IPS DF 6.9 (cell line): Measurements from ENCODE around the gene TBC1D1.

ENCODE experiments used
- DNase-seq: peaks from one replicate; pipeline ENCODE4 v3.0.0-alpha.2; 2013; ENCODE audit warnings: low read depth, low spot score
- H3K27ac ChIP-seq: one replicate; pipeline ENCODE4 v1.5.1; 2013; ENCODE audit warnings: low read length, control low read depth
- H3K27me3 ChIP-seq: 2 replicates; pipeline ENCODE4 v1.6.1; 2013; ENCODE audit warnings: mild to moderate bottlenecking, low read length; ENCODE audit not compliant: control insufficient read depth, insufficient read depth
- H3K36me3 ChIP-seq: 2 replicates; pipeline ENCODE4 v1.6.1; 2013; ENCODE audit warnings: low read length; ENCODE audit not compliant: control insufficient read depth, insufficient read depth
- H3K4me1 ChIP-seq: 2 replicates; pipeline ENCODE4 v1.6.1; 2013; ENCODE audit warnings: low read length; ENCODE audit not compliant: control insufficient read depth, insufficient read depth
- H3K4me3 ChIP-seq: 2 replicates; pipeline ENCODE4 v1.5.1; 2013; ENCODE audit warnings: mild to moderate bottlenecking, low read length
- H3K9me3 ChIP-seq: 2 replicates; pipeline ENCODE4 v1.6.1; 2013; ENCODE audit warnings: low read length, inconsistent platforms; ENCODE audit not compliant: control insufficient read depth, insufficient read depth
- WGBS: extraction: QIAGEN DNeasy Blood & Tissue Kit; methylation state at CpG from one replicate; pipeline ENCODE4 v1.1.7; 2013; ENCODE audit warnings: mixed read lengths, missing lambda C conversion rate; ENCODE audit not compliant: insufficient read length, insufficient coverage; 5-methylcytosine and 5-hydroxymethylcytosine counted together

The TBC1D1 gene

DNA sequence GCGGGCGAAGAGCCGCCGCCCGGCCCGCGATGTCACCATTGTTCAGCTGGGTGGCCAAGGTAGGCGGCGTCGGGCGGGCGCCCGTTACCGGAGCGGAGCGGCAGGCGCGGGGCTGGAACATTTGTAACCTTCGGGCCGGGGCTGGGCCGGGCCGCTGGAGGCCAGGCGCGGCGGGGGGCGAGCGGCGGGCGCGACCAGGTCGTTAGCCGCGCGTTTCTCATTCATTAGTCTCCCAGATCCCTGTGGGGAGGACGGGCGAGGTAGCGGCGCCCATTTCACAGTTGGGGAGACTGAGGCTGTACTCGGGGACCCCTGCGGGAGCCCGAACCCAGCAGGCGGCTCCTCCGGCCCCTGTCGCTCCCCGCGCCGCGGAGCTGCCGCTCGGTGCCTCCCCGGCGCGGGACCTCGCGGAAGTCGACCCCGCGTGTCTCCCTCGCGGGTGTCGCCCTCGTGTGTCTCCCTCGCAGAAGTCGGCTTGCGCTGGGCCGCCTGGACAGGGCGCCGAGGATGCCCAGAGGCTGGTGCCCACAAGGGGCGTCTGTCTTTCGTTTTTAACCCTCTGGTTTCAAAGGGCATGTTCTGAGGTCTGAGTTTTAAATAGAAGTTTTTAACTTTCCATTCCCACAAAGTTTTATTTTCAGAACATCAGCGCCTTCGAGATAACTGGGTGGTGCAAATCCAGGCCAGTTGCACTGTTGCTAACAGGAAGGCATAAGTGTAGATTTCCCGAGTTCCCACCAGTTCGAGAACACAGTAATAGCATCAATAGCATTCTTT is 86.8 kb downstream of the TBC1D1 start:
- no peaks in the 10 kb centered on the region for H3K27me3 ChIP-seq
- DNase-seq = no peak
- H3K9me3 ChIP-seq = no peaks in the 10 kb centered on the region
- H3K36me3 ChIP-seq = no peaks in the 10 kb centered on the region
- H3K27ac ChIP-seq = no peak overlapping the region
- peaks cover 6% of the 10 kb centered on the region; the same call in 1 of the 2 replicates for H3K4me1 ChIP-seq
- no CpG with 5 or more reads among the region's 74 CpGs for WGBS
- H3K4me3 ChIP-seq = peak overlapping the region; percentile 59; the same call in 1 of the 2 replicates

DNA sequence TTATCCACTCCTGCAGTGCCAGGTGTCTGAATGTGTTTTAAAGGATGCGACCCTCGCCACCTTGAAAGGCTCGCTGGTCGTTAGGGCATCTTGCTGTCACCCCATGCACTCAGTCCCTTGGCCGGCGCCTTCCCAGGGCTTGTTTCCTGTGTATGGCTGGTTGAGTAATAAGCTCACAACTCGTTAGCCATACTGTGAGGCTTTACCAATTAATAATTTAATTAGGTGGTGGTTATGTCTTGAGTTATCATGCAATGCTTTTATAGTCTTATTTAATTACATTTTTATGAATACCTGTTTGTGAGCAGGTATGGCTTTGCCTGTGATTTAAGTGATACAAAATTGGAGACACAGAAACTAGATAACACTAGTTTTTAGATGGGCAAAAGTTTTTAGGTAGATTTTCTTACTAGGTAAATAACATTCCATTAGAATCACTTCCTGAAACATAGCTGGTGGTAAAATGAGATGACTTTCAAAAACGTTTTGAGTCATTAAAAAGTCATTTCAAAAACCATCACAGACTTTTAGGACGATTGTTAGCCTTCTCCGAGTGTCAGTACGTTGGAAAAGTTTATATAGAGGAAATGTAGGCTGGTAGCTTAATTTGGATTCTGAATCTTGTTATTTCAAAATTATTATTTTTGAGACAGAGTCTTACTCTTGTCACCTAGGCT is 87.5 kb downstream of the TBC1D1 start:
- Histone ChIP-seq H3K4me1 (peaks cover 8% of the 10 kb centered on the region; the same call in 1 of the 2 replicates), H3K36me3 (no peaks in the 10 kb centered on the region), H3K27ac (no peak overlapping the region), H3K4me3 (peak overlapping the region; percentile 59; the same call in 1 of the 2 replicates), H3K27me3 (no peaks in the 10 kb centered on the region), H3K9me3 (no peaks in the 10 kb centered on the region)
- DNase-seq = no peak
- whole genome bisulfite sequencing = no CpG with 5 or more reads among the region's 11 CpGs

DNA sequence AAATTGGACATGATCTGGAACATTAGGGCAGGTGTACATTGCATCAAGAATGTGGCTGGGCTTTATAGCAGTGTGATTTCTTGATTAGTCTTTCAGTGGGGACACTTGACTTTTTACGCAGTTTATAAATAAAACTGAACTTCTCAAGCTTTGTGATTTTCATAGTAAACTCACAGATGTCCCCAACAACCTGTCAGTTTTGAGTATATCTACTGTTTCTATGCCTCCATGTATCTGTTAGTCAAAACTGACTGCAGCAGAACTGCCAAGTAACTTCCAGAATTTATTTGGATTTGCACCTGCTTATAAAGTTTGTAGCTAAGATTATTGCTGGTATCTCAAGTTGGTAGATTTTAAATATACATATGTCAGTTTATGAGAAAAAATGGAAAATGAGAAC is 89.4 kb downstream of the TBC1D1 start:
- Histone ChIP-seq H3K4me1 (peaks cover 8% of the 10 kb centered on the region; the same call in 1 of the 2 replicates), H3K27me3 (no peaks in the 10 kb centered on the region), H3K9me3 (no peaks in the 10 kb centered on the region), H3K4me3 (no peak overlapping the region), H3K27ac (no peak overlapping the region), H3K36me3 (no peaks in the 10 kb centered on the region)
- no CpG with 5 or more reads among the region's 1 CpG for WGBS
- no peak for DNase-seq

DNA sequence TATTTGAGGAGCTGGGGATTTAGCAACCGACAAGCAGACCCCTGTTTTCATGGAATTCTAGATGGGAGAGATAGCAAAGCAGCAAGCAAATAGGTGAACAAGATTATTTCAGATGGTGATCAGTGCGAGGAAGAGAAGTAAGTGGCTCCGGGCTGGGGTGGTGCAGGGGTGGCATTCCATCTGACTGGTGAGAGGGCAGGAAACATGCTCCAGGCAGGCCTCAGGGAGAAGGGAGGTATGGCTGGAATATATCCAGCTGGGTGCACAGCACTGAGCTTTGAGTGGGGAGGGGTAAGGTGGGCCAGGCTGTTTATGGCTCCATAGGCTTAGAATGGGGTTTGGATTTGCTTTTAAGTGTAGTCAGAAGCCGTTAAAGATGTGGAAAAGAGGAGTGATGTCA is 90.5 kb downstream of the TBC1D1 start:
- Histone ChIP-seq H3K4me1 (peaks cover 8% of the 10 kb centered on the region; the same call in 1 of the 2 replicates), H3K4me3 (no peak overlapping the region), H3K36me3 (no peaks in the 10 kb centered on the region), H3K9me3 (no peaks in the 10 kb centered on the region), H3K27ac (no peak overlapping the region), H3K27me3 (no peaks in the 10 kb centered on the region)
- WGBS = no CpG with 5 or more reads among the region's 4 CpGs
- DNase-seq = no peak

DNA sequence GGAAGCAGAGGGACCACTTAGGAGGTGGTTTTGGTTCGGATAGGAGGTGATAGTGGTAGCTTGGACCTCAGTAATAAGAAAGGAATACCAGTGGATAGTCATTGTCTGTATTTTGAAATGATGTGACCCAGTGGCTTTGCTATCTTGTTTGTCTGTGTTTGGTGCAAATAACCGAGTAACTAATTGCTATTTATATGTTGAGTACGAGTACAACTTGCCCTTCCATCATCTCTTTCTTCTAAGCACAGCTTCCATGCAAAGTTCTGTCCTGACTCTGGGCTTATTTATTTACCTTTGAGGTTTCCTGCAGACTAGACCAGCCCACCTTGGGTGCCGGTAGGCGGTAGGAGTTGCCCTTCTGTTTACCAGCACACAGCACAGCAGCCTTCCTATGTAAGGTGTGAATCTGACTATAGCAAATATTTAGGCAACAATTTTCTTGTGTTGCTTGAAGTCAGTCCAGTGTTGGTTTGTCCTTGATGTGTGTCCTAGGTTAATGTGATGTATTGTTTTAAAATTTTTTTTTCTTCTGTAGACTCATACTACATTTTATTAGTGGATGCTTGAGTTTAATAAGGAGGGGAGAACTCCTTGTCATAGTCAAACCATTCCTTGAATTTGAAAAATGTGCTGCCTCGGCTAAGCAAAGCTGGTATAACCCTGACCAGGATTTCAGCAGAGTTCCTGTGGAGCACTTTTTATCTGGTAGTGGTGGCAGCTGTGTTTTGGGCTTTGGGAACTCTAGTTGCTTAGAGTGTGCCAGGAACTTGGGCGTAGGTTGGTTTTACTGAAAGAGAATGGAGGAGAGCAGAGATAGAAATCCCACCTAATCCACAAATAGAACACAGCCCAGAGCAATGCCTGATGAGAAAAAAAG is 91.2 kb downstream of the TBC1D1 start:
- H3K27ac ChIP-seq = no peak overlapping the region
- H3K36me3 ChIP-seq = no peaks in the 10 kb centered on the region
- H3K9me3 ChIP-seq = no peaks in the 10 kb centered on the region
- H3K27me3 ChIP-seq = no peaks in the 10 kb centered on the region
- no CpG with 5 or more reads among the region's 7 CpGs for WGBS
- peaks cover 9% of the 10 kb centered on the region; the same call in 1 of the 2 replicates for H3K4me1 ChIP-seq
- no peak overlapping the region for H3K4me3 ChIP-seq
- no peak for DNase-seq

DNA sequence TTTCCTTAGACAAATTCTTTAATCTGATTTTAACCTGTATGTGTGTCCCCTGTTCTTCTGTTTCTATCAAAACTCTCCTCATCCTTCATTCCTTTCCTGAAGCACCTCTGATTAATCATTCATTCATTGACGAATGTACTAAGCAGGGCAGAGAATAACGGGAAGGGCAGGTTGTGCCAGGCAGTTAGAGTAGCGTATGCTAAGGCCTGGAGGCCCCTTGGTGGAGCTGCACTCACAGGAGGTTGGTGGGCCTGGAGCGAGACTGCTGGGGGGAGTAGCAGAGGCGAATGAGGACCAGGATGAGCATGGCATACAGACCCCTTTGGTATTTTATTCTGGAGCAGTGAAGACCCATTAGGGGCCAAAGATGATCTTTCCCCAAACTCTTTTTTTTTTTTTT is 91.9 kb downstream of the TBC1D1 start:
- WGBS = no CpG with 5 or more reads among the region's 5 CpGs
- Histone ChIP-seq H3K27me3 (no peaks in the 10 kb centered on the region), H3K4me3 (no peak overlapping the region), H3K9me3 (no peaks in the 10 kb centered on the region), H3K36me3 (no peaks in the 10 kb centered on the region), H3K27ac (no peak overlapping the region), H3K4me1 (peaks cover 9% of the 10 kb centered on the region; the same call in 1 of the 2 replicates)
- no peak for DNase-seq

DNA sequence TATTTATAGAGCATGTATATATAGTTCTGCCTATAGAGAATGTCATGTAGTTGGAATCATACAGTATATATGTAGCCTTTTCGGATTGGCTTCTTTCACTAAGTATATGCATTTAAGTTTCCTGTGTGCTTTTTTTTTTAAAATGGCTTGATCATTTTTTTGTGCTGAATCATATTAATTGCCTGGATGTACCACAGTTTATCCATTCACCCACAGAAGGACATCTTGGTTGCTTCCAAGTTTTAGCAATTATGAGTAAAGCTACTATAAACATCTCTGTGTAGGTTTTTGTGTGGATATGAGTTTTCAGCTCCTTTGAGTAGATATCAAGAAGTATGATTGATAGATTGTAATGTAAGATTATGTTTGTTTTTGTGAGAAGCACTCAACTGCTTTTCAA is 93.1 kb downstream of the TBC1D1 start:
- Histone ChIP-seq H3K9me3 (no peaks in the 10 kb centered on the region), H3K27me3 (no peaks in the 10 kb centered on the region), H3K4me3 (no peak overlapping the region), H3K27ac (no peak overlapping the region), H3K36me3 (no peaks in the 10 kb centered on the region), H3K4me1 (peaks cover 15% of the 10 kb centered on the region; the same call in 1 of the 2 replicates)
- DNase-seq = no peak
- no CpG with 5 or more reads among the region's 1 CpG for WGBS

DNA sequence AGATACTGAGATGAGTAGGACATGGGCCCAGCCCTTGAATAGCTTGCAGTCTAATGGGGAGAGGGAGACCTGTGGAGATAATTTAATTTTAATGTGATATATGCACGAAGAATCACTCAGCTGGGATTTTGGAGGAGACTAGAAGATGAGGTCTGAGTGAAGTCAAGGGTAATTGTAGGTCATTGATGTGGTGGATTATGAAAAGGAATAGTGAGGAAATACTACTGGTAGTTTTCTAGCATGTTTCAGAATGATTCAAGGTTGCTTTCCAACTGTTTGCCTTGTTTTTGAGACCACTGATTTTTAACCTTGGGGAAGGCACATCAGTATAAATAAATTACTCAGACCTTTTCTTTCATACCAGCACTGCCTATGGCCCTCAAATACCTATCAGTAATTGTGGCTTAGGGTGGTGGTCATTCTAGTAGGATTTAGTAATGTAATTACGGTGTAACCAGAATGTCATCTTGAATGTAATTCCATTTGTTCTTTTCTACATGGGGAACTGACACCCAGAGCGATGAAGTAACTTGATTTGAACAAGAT is 94.9 kb downstream of the TBC1D1 start:
- Histone ChIP-seq H3K9me3 (no peaks in the 10 kb centered on the region), H3K27ac (no peak overlapping the region), H3K36me3 (no peaks in the 10 kb centered on the region), H3K27me3 (no peaks in the 10 kb centered on the region), H3K4me1 (peaks cover 17% of the 10 kb centered on the region; the same call in 1 of the 2 replicates), H3K4me3 (no peak overlapping the region)
- WGBS = 100% methylated on average over 1 of the region's 3 CpGs
- no peak for DNase-seq

DNA sequence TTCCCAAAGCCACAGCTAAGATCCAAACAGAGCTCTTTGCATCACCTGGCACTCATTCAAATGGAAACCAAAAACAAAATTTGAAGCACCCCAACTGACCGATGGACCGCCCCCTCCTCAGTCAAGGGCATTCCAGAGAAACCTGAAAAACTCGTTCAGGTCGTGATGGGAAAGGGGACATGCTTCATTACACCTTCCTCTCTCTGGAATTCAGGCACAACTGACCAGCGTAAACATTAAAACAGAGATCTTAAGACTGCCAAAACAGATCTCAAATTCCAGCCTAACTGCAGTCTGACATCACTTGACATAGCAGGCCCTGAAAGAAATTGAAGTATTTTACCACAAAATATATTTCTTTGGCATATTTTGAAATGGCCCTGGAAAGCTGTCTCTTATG is 97.8 kb downstream of the TBC1D1 start:
- WGBS = no CpG with 5 or more reads among the region's 5 CpGs
- DNase-seq = no peak
- peaks cover 16% of the 10 kb centered on the region; the same call in 1 of the 2 replicates for H3K4me1 ChIP-seq

More for the DNA sequence above, 97.8 kb downstream of the TBC1D1 start:
- Histone ChIP-seq H3K4me3 (no peak overlapping the region), H3K36me3 (no peaks in the 10 kb centered on the region), H3K27ac (no peak overlapping the region), H3K27me3 (no peaks in the 10 kb centered on the region), H3K9me3 (no peaks in the 10 kb centered on the region)
